Sciatic nerve (tissue), 2 donors: ENCODE measurements around the gene HMBS. TPM values are rescaled to one million over a fixed set of nuclear protein-coding genes. Genes with fewer than 3 reads are reported as not detected.
"Not testable (repeated sequence)": the region's sequence is repeated elsewhere in the genome, so short reads cannot be mapped to it uniquely, and the experiment has no call there.

Experiments used
- ATAC-seq: fragments of 200-7000 bp; cut with Tn5 transposase; one replicate; pipeline ENCODE4 v1.9.1; 2020; ENCODE audit warnings: mild to moderate bottlenecking, moderate library complexity
- DNase-seq: peaks from one replicate; pipeline ENCODE4 v3.0.0-alpha.2; 2020; ENCODE audit warnings: low spot score
- intact Hi-C: fragments of 100-400 bp; cut with DNase I; formaldehyde crosslinking; loops from one replicate; pipeline ENCODE4 v1.14.2; 2022
- total RNA-seq: library from RNA; stranded (reverse); fragmentation: NEBNext Ultra II Directional; extraction: Animal tissue kit (Norgen Biotek cat#: 25700); gene quantifications from one replicate; pipeline ENCODE4 v1.2.1, GENCODE V29; 2021
- donor health status: DM: no; HTN: no; CAD: no.
- donor health status: DM: no; HTN: no; CAD: no.

The HMBS gene
- total RNA-seq, 1 donor from 2014 or later, result 10.7 TPM

GRCh38 chr11:119114351-119114750 is 29.7 kb downstream of the HMBS start:
- ATAC-seq (no peak), DNase-seq (no peak)
- intact Hi-C loops, result no loop called here

GRCh38 chr11:119115484-119116234 is 31.0 kb downstream of the HMBS start:
- ATAC-seq (peak; percentile 75), DNase-seq (no peak)
- intact Hi-C loops, result no loop called here

- DNase-seq, result no peak
- no peak for ATAC-seq
- intact Hi-C loops, result no loop called here
These were observed 31.5 kb downstream of the HMBS start for GRCh38 chr11:119116235-119116594.

- ATAC-seq (no peak), DNase-seq (no peak)
- intact Hi-C loops, result no loop called here
These were observed 31.9 kb downstream of the HMBS start for GRCh38 chr11:119116601-119117000.

- no peak for ATAC-seq
- DNase-seq, result no peak
- intact Hi-C loops, result no loop called here
These were observed 32.5 kb downstream of the HMBS start for GRCh38 chr11:119117004-119117706.

GRCh38 chr11:119118227-119118626 is 33.5 kb downstream of the HMBS start:
- no peak for ATAC-seq
- intact Hi-C loops, result no loop called here
- DNase-seq, result no peak

- ATAC-seq, result no peak
- intact Hi-C loops, result no loop called here
- no peak for DNase-seq
These were observed 34.3 kb downstream of the HMBS start for GRCh38 chr11:119118946-119119345.

- intact Hi-C loops, result no loop called here
- ATAC-seq, result no peak
- no peak for DNase-seq
These were observed 35.9 kb downstream of the HMBS start for GRCh38 chr11:119120639-119121007.

- intact Hi-C loops, result no loop called here
- peak; percentile 100 for DNase-seq
- ATAC-seq, result peak; percentile 100
These were observed 36.5 kb downstream of the HMBS start, which contains the start of gene HINFP for GRCh38 chr11:119121008-119121810. Gene HINFP, plus strand, starts transcription at chr11:119121580. Its CDS starts 5,365 bp downstream, at chr11:119126945.

- DNase-seq (no peak), ATAC-seq (no peak)
- intact Hi-C loops, result no loop called here
These were observed 37.1 kb downstream of the HMBS start for GRCh38 chr11:119121811-119122124.

- intact Hi-C loops, result no loop called here
These were observed 41.1 kb downstream of the HMBS start for GRCh38 chr11:119125821-119126220.

GRCh38 chr11:119126675-119127268 is 42.1 kb downstream of the HMBS start:
- intact Hi-C loops, result no loop called here
- DNase-seq (no peak), ATAC-seq (no peak)

More at GRCh38 chr11:119125821-119126220, 41.1 kb downstream of the HMBS start:
- no peak for ATAC-seq
- DNase-seq, result no peak

GRCh38 chr11:119130662-119131061 is 46.0 kb downstream of the HMBS start:
- intact Hi-C loops, result no loop called here
- ATAC-seq (no peak), DNase-seq (no peak)

- ATAC-seq (no peak), DNase-seq (no peak)
- intact Hi-C loops, result no loop called here
These were observed 49.8 kb downstream of the HMBS start for GRCh38 chr11:119134389-119134978.

- DNase-seq, ATAC-seq, intact Hi-C loops: not testable (repeated sequence)
These were observed 54.6 kb downstream of the HMBS start for GRCh38 chr11:119139276-119139675.
